Measurements from ENCODE around the gene CDH7.

CDH7 gene

DNA sequence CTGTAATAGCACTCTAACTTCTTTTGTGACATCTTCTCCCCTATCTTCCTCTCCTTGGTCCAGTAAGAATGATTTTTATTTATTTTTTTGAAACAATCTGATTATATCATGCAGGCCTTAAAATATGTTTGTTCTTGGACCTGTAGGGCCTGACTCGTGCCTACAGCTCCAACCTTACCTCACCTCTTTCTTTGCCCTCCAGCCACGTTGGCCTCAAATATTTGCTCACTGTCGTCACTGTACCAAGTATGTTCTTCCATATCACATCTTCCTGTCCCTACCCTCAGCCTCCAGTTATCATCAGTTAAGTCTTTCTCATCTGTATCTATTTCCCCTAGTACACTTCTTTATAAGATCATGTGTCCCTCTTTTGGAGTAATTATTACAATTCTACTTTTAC, 125.5 kb downstream of the CDH7 start:
- Histone ChIP-seq H2BK12ac (ENCODE audit: low read length) (no peak overlapping the region), H3K18ac (ENCODE audit: low read length) (no peak overlapping the region), H3K36me3 (replicated peaks in 1 of 2; ENCODE audit: control insufficient read depth in 2 of 2, insufficient read depth in 2 of 2, low read length in 2 of 2) (peaks cover 0 to 3% of the 10 kb centered on the region in 2 donors), H3K4me3 (ENCODE audit: low read length in 2 of 2) (no peak overlapping the region), H3K9me3 (replicated peaks in 1 of 2; ENCODE audit: control insufficient read depth in 2 of 2, insufficient read depth in 1 of 2, low read depth in 1 of 2, low read length in 2 of 2) (no peaks in the 10 kb centered on the region), H3K23ac (ENCODE audit: low read depth, low read length, poor library complexity) (no peak overlapping the region), H3K4me1 (ENCODE audit: control insufficient read depth in 2 of 2, insufficient read depth in 1 of 2, low read depth in 1 of 2, low read length in 2 of 2) (no peaks in the 10 kb centered on the region), H4K91ac (ENCODE audit: low read depth, low read length, poor library complexity) (no peak overlapping the region), H3K79me1 (ENCODE audit: low read depth, low read length) (no peaks in the 10 kb centered on the region), H2BK120ac (ENCODE audit: low read depth, low read length) (no peak overlapping the region), H3K27ac (replicated peaks; ENCODE audit: low read length) (no peak overlapping the region), H2AK5ac (ENCODE audit: low read depth, low read length) (no peak overlapping the region), H3K27me3 (ENCODE audit: control insufficient read depth in 3 of 3, insufficient read depth in 3 of 3, low read depth in 1 of 3, low read length in 3 of 3) (no peaks in the 10 kb centered on the region), H4K8ac (ENCODE audit: low read depth, low read length) (no peak overlapping the region), H3K9ac (ENCODE audit: low read depth, low read length, poor library complexity) (no peak overlapping the region), H2AFZ (ENCODE audit: low read length) (no peak overlapping the region), H2BK5ac (ENCODE audit: low read length) (no peak overlapping the region), H3K4ac (ENCODE audit: low read length) (no peak overlapping the region), H2BK15ac (ENCODE audit: low read length) (no peak overlapping the region), H3K4me2 (ENCODE audit: insufficient read depth, low read length, poor library complexity, severe bottlenecking) (no peak overlapping the region), H3K14ac (ENCODE audit: low read length) (no peak overlapping the region)
- WGBS, 2 donors (ENCODE audit: extremely low coverage in 2 of 2, insufficient read length in 2 of 2, insufficient replicate concordance in 1 of 2), result no CpG with 5 or more reads among the region's 3 CpGs
- DNase-seq (ENCODE audit: low spot score), result no peak

- WGBS, 2 donors (ENCODE audit: extremely low coverage in 2 of 2, insufficient read length in 2 of 2, insufficient replicate concordance in 1 of 2), result no CpG with 5 or more reads among the region's 3 CpGs
- Histone ChIP-seq H3K4me2 (ENCODE audit: insufficient read depth, low read length, poor library complexity, severe bottlenecking) (no peak overlapping the region), H3K4me3 (ENCODE audit: low read length in 2 of 2) (no peak overlapping the region)
These were observed 146.5 kb downstream of the CDH7 start for GRCh38 chr18:65897292-65897691.

GRCh38 chr18:65901522-65901921, 150.7 kb downstream of the CDH7 start:
- Histone ChIP-seq H3K4me3 (ENCODE audit: low read length in 2 of 2) (no peak overlapping the region), H3K36me3 (replicated peaks in 1 of 2; ENCODE audit: control insufficient read depth in 2 of 2, insufficient read depth in 2 of 2, low read length in 2 of 2) (no peaks in the 10 kb centered on the region), H3K23ac (ENCODE audit: low read depth, low read length, poor library complexity) (no peak overlapping the region), H3K9me3 (replicated peaks in 1 of 2; ENCODE audit: control insufficient read depth in 2 of 2, insufficient read depth in 1 of 2, low read depth in 1 of 2, low read length in 2 of 2) (no peaks in the 10 kb centered on the region), H3K4me1 (ENCODE audit: control insufficient read depth in 2 of 2, insufficient read depth in 1 of 2, low read depth in 1 of 2, low read length in 2 of 2) (peaks cover 1 to 9% of the 10 kb centered on the region in 2 donors), H4K8ac (ENCODE audit: low read depth, low read length) (no peak overlapping the region), H3K14ac (ENCODE audit: low read length) (no peak overlapping the region), H2BK120ac (ENCODE audit: low read depth, low read length) (no peak overlapping the region), H3K9ac (ENCODE audit: low read depth, low read length, poor library complexity) (no peak overlapping the region), H2BK12ac (ENCODE audit: low read length) (no peak overlapping the region), H2AK5ac (ENCODE audit: low read depth, low read length) (no peak overlapping the region), H2BK5ac (ENCODE audit: low read length) (no peak overlapping the region), H2BK15ac (ENCODE audit: low read length) (no peak overlapping the region), H3K4ac (ENCODE audit: low read length) (no peak overlapping the region), H3K4me2 (ENCODE audit: insufficient read depth, low read length, poor library complexity, severe bottlenecking) (no peak overlapping the region), H4K91ac (ENCODE audit: low read depth, low read length, poor library complexity) (no peak overlapping the region), H3K27ac (replicated peaks; ENCODE audit: low read length) (no peak overlapping the region), H2AFZ (ENCODE audit: low read length) (peak overlapping the region; percentile 51), H3K27me3 (ENCODE audit: control insufficient read depth in 3 of 3, insufficient read depth in 3 of 3, low read depth in 1 of 3, low read length in 3 of 3) (no peaks in the 10 kb centered on the region), H3K79me1 (ENCODE audit: low read depth, low read length) (no peaks in the 10 kb centered on the region), H3K18ac (ENCODE audit: low read length) (no peak overlapping the region)
- no peak for DNase-seq (ENCODE audit: low spot score)
- no CpG with 5 or more reads among the region's 1 CpG for WGBS, 2 donors (ENCODE audit: extremely low coverage in 2 of 2, insufficient read length in 2 of 2, insufficient replicate concordance in 1 of 2)

More at GRCh38 chr18:65897292-65897691, 146.5 kb downstream of the CDH7 start:
- no peaks in the 10 kb centered on the region for H3K27me3 ChIP-seq (ENCODE audit: control insufficient read depth in 3 of 3, insufficient read depth in 3 of 3, low read depth in 1 of 3, low read length in 3 of 3)
- no peak overlapping the region for H4K91ac ChIP-seq (ENCODE audit: low read depth, low read length, poor library complexity)
- no peak overlapping the region for H3K9ac ChIP-seq (ENCODE audit: low read depth, low read length, poor library complexity)
- H3K4me1 ChIP-seq (ENCODE audit: control insufficient read depth in 2 of 2, insufficient read depth in 1 of 2, low read depth in 1 of 2, low read length in 2 of 2), result peaks cover 0 to 9% of the 10 kb centered on the region in 2 donors
- H2AFZ ChIP-seq (ENCODE audit: low read length), result no peak overlapping the region
- no peak overlapping the region for H2BK12ac ChIP-seq (ENCODE audit: low read length)
- H3K36me3 ChIP-seq (replicated peaks in 1 of 2; ENCODE audit: control insufficient read depth in 2 of 2, insufficient read depth in 2 of 2, low read length in 2 of 2), result no peaks in the 10 kb centered on the region
- H3K23ac ChIP-seq (ENCODE audit: low read depth, low read length, poor library complexity), result no peak overlapping the region
- H3K18ac ChIP-seq (ENCODE audit: low read length), result no peak overlapping the region
- no peak overlapping the region for H2BK15ac ChIP-seq (ENCODE audit: low read length)
- DNase-seq (ENCODE audit: low spot score), result no peak
- H3K14ac ChIP-seq (ENCODE audit: low read length), result no peak overlapping the region
- no peak overlapping the region for H3K27ac ChIP-seq (replicated peaks; ENCODE audit: low read length)
- no peak overlapping the region for H4K8ac ChIP-seq (ENCODE audit: low read depth, low read length)
- H2BK5ac ChIP-seq (ENCODE audit: low read length), result no peak overlapping the region
- H2BK120ac ChIP-seq (ENCODE audit: low read depth, low read length), result no peak overlapping the region
- H3K9me3 ChIP-seq (replicated peaks in 1 of 2; ENCODE audit: control insufficient read depth in 2 of 2, insufficient read depth in 1 of 2, low read depth in 1 of 2, low read length in 2 of 2), result no peaks in the 10 kb centered on the region
- no peak overlapping the region for H3K4ac ChIP-seq (ENCODE audit: low read length)
- H2AK5ac ChIP-seq (ENCODE audit: low read depth, low read length), result no peak overlapping the region
- no peaks in the 10 kb centered on the region for H3K79me1 ChIP-seq (ENCODE audit: low read depth, low read length)

- H3K9me3 ChIP-seq (replicated peaks in 1 of 2; ENCODE audit: control insufficient read depth in 2 of 2, insufficient read depth in 1 of 2, low read depth in 1 of 2, low read length in 2 of 2), result no peaks in the 10 kb centered on the region
These were observed 155.8 kb downstream of the CDH7 start for GRCh38 chr18:65906621-65907034.

More at GRCh38 chr18:65906621-65907034, 155.8 kb downstream of the CDH7 start:
- no peak overlapping the region for H2BK5ac ChIP-seq (ENCODE audit: low read length)
- H4K91ac ChIP-seq (ENCODE audit: low read depth, low read length, poor library complexity), result no peak overlapping the region
- H2BK15ac ChIP-seq (ENCODE audit: low read length), result no peak overlapping the region
- WGBS, 2 donors (ENCODE audit: extremely low coverage in 2 of 2, insufficient read length in 2 of 2, insufficient replicate concordance in 1 of 2), result no CpG with 5 or more reads among the region's 1 CpG
- DNase-seq (ENCODE audit: low spot score), result no peak
- H3K18ac ChIP-seq (ENCODE audit: low read length), result no peak overlapping the region
- no peak overlapping the region for H3K9ac ChIP-seq (ENCODE audit: low read depth, low read length, poor library complexity)
- no peak overlapping the region for H3K4me3 ChIP-seq (ENCODE audit: low read length in 2 of 2)
- H4K8ac ChIP-seq (ENCODE audit: low read depth, low read length), result no peak overlapping the region
- H2AFZ ChIP-seq (ENCODE audit: low read length), result peak overlapping the region; percentile 65
- no peaks in the 10 kb centered on the region for H3K36me3 ChIP-seq (replicated peaks in 1 of 2; ENCODE audit: control insufficient read depth in 2 of 2, insufficient read depth in 2 of 2, low read length in 2 of 2)
- H3K4ac ChIP-seq (ENCODE audit: low read length), result no peak overlapping the region
- H2AK5ac ChIP-seq (ENCODE audit: low read depth, low read length), result no peak overlapping the region
- H2BK120ac ChIP-seq (ENCODE audit: low read depth, low read length), result no peak overlapping the region
- no peaks in the 10 kb centered on the region for H3K27me3 ChIP-seq (ENCODE audit: control insufficient read depth in 3 of 3, insufficient read depth in 3 of 3, low read depth in 1 of 3, low read length in 3 of 3)
- H3K14ac ChIP-seq (ENCODE audit: low read length), result no peak overlapping the region
- H3K79me1 ChIP-seq (ENCODE audit: low read depth, low read length), result no peaks in the 10 kb centered on the region
- no peak overlapping the region for H3K4me2 ChIP-seq (ENCODE audit: insufficient read depth, low read length, poor library complexity, severe bottlenecking)
- H3K27ac ChIP-seq (replicated peaks; ENCODE audit: low read length), result no peak overlapping the region
- H3K4me1 ChIP-seq (ENCODE audit: control insufficient read depth in 2 of 2, insufficient read depth in 1 of 2, low read depth in 1 of 2, low read length in 2 of 2), result peaks cover 0 to 3% of the 10 kb centered on the region in 2 donors
- H3K23ac ChIP-seq (ENCODE audit: low read depth, low read length, poor library complexity), result no peak overlapping the region
- H2BK12ac ChIP-seq (ENCODE audit: low read length), result no peak overlapping the region

Data from neuronal stem cell (in vitro differentiated cells).